Nephron progenitor cell (in vitro differentiated cells): ENCODE measurements around the gene CNTF.
A peak's percentile ranks its signal among the peaks of the same experiment; 100 is the strongest.

Experiments
- DNase-seq: peaks from one replicate; pipeline ENCODE4 v3.0.0; 2021
- H3K27ac Mint-ChIP-seq: 2 replicates; pipeline ENCODE4 v1.8.0; 2021; ENCODE audit warnings: mild to moderate bottlenecking, moderate library complexity, mixed read lengths
- H3K27me3 Mint-ChIP-seq: 2 replicates; pipeline ENCODE4 v1.8.0; 2021; ENCODE audit warnings: mild to moderate bottlenecking, low read depth, mixed read lengths; ENCODE audit not compliant: poor library complexity
- H3K36me3 Mint-ChIP-seq: 2 replicates; pipeline ENCODE4 v1.8.0; 2021; ENCODE audit warnings: low read depth, mixed read lengths
- H3K4me1 Mint-ChIP-seq: 2 replicates; pipeline ENCODE4 v1.8.0; 2021; ENCODE audit warnings: mixed read lengths
- H3K4me3 Mint-ChIP-seq: 2 replicates; pipeline ENCODE4 v1.8.0; 2021; ENCODE audit warnings: mild to moderate bottlenecking, moderate library complexity, mixed read lengths
- H3K9me3 Mint-ChIP-seq: 2 replicates; pipeline ENCODE4 v1.8.0; 2021; ENCODE audit warnings: mild to moderate bottlenecking, moderate library complexity, mixed read lengths
- TF ChIP-seq, protein P1 (sequence below): fragments of 200-600 bp; sonication (generic); IDR thresholded peaks from 2 replicates; pipeline ENCODE4 v1.5.0; 2021; ENCODE audit warnings: antibody characterized with exemption

CNTF gene

DNA sequence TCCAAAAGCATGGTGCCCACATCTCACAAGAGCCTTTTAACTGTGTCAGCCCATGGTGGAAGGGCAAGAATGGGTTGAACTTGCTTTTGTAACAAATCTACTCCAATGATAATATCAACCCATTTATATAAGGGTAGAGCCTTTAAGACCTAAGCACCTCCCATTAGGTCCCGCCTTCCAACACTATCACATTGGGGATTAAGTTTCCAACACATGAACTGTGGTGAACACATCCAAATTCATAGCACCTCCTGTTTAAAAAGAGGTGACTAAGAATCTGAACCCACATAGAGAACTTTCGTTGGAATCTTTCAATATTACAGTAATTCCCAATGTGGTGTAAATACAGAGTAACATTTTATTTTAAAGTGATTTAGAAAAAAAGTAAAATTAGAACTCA is 9.2 kb upstream of the CNTF start:
- Mint-ChIP-seq H3K9me3 (no peaks in the 10 kb centered on the region), H3K27ac (no peak overlapping the region), H3K27me3 (no peaks in the 10 kb centered on the region), H3K36me3 (peaks cover 72% of the 10 kb centered on the region), H3K4me1 (no peaks in the 10 kb centered on the region), H3K4me3 (no peak overlapping the region)
- TF ChIP-seq, protein P1, sequence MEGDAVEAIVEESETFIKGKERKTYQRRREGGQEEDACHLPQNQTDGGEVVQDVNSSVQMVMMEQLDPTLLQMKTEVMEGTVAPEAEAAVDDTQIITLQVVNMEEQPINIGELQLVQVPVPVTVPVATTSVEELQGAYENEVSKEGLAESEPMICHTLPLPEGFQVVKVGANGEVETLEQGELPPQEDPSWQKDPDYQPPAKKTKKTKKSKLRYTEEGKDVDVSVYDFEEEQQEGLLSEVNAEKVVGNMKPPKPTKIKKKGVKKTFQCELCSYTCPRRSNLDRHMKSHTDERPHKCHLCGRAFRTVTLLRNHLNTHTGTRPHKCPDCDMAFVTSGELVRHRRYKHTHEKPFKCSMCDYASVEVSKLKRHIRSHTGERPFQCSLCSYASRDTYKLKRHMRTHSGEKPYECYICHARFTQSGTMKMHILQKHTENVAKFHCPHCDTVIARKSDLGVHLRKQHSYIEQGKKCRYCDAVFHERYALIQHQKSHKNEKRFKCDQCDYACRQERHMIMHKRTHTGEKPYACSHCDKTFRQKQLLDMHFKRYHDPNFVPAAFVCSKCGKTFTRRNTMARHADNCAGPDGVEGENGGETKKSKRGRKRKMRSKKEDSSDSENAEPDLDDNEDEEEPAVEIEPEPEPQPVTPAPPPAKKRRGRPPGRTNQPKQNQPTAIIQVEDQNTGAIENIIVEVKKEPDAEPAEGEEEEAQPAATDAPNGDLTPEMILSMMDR: no peak
- no peak for DNase-seq

DNA sequence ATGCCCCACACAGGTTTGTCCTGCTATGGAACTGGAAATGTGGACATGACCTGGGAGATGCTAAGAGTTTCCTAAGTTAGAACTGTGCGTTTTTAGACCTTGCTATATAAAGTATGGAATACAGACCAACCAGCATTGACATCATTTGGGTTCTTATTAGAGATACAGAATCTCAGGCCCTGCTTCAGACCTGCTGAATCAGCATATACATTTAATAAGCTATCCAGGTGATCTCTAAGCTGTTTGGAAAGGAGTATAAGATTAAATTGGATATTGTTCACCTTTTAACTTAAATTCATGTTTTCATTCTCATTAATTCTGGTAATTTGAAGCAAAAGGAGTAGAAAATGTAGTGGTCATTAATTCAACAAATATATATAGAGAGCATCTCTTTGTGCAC is 6.9 kb upstream of the CNTF start:
- TF ChIP-seq, protein P1: no peak
- peaks cover 84% of the 10 kb centered on the region for H3K36me3 Mint-ChIP-seq

DNA sequence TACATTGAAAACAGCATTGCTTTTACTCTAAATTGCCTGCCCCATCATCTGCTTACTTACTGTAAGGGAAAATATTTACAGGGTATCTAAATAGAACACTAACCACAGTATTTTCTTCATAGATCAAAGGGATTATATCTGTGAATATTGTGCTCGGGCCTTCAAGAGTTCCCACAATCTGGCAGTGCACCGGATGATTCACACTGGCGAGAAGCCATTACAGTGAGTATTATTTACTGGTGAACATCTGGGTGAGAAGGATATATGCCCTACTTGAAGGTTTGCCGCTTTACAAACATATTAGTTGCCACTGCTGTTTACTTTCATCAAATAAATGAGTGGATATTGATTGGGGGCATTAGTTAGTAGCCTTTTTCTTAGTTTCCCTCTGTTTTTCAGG is 5.9 kb upstream of the CNTF start:
- Mint-ChIP-seq H3K27me3 (no peaks in the 10 kb centered on the region), H3K36me3 (peaks cover 73% of the 10 kb centered on the region), H3K4me1 (peaks cover 8% of the 10 kb centered on the region), H3K27ac (no peak overlapping the region), H3K9me3 (no peaks in the 10 kb centered on the region), H3K4me3 (no peak overlapping the region)
- DNase-seq: no peak
- TF ChIP-seq, protein P1: no peak

More for the DNA sequence above, 6.9 kb upstream of the CNTF start:
- Mint-ChIP-seq H3K4me1 (peaks cover 8% of the 10 kb centered on the region), H3K4me3 (no peak overlapping the region), H3K27ac (no peak overlapping the region), H3K9me3 (no peaks in the 10 kb centered on the region), H3K27me3 (no peaks in the 10 kb centered on the region)
- no peak for DNase-seq

DNA sequence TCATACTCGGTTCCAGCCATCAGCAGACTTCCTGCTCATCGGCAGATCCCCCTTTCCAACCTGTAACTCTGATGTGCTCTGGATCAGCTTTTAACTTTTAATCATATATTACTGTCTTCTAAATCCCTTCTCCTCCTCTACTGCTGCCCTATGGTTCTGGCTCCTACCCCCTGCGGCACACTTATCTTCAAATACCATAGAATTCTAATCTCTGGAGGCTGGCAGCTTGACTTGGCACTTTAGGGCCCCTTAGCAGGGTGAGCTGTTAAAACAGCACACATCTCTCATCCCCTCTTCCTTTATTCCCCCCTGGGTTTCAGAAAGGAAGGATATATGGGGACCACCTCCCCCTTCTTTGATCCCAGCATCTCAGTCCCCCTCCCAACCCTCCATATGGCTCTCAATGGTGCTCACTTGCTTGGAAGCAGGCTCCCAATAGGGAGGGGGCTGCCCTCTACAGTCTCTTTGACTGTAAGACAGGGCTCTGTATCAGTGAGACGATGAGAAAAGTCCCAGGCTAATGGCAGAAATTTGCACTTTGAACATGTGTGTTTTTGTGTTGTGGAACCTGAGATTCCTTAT is 4.4 kb upstream of the CNTF start:
- DNase-seq: no peak
- Mint-ChIP-seq H3K9me3 (no peaks in the 10 kb centered on the region), H3K27me3 (no peaks in the 10 kb centered on the region), H3K27ac (peak overlapping the region; percentile 57), H3K4me1 (peaks cover 8% of the 10 kb centered on the region), H3K4me3 (no peak overlapping the region), H3K36me3 (peaks cover 72% of the 10 kb centered on the region)
- TF ChIP-seq, protein P1: no peak

DNA sequence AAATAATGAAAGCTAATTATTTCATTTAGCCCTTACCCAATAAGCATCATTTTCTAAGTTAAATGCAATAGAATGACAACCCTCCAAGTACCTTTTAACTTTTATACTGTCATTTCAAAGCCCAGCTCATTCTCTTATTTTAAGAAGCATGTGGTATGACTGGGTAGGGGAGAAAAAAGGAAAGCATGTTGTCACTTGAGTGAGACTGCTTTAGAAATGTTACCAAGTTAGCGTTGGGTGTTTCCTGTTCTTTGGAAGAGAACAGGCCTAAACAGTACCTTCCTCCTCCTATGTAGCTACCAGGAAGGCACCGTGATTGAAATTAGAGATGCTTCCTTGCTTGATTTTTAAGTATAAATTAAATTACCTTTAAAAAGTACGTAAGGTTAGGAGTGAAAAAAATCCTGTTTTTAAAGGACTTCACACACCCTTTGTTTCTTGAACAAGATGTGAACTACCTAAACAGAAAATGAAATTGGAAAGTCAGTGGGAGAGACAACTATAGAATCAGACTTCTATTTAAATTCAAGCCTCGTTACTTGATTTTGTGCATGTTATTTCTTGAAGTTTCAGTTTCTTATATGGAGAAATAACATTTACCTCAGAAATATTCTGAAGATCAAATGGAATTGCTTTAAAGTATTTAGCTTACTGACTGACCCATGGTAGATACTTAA is 741 bp upstream of the CNTF start:
- no peaks in the 10 kb centered on the region for H3K27me3 Mint-ChIP-seq
- no peak for DNase-seq
- TF ChIP-seq, protein P1: no peak
- peaks cover 70% of the 10 kb centered on the region for H3K36me3 Mint-ChIP-seq
- H3K27ac Mint-ChIP-seq: no peak overlapping the region
- H3K4me3 Mint-ChIP-seq: no peak overlapping the region
- no peaks in the 10 kb centered on the region for H3K9me3 Mint-ChIP-seq
- H3K4me1 Mint-ChIP-seq: peaks cover 8% of the 10 kb centered on the region

- H3K36me3 Mint-ChIP-seq: peaks cover 41% of the 10 kb centered on the region
- H3K4me3 Mint-ChIP-seq: no peak overlapping the region
- H3K4me1 Mint-ChIP-seq: peaks cover 4% of the 10 kb centered on the region
- no peak for DNase-seq
- no peak overlapping the region for H3K27ac Mint-ChIP-seq
- TF ChIP-seq, protein P1: no peak
- H3K27me3 Mint-ChIP-seq: no peaks in the 10 kb centered on the region
- no peaks in the 10 kb centered on the region for H3K9me3 Mint-ChIP-seq
Measured at GRCh38 chr11:58625086-58625485, 2.6 kb downstream of the CNTF start.
